ENCODE measurements around the gene ST3GAL4. TPM values are rescaled to one million over a fixed set of nuclear protein-coding genes. Genes with fewer than 3 reads are reported as not detected.
"Not testable (repeated sequence)": the region's sequence is repeated elsewhere in the genome, so short reads cannot be mapped to it uniquely, and the experiment has no call there.

Gene ST3GAL4
- total RNA-seq, 1 experiment from 2014 or later, result 39.6 TPM

GRCh38 chr11:126358763-126359160 lies 3.3 kb downstream of the ST3GAL4 start:
- Histone ChIP-seq H3K36me3 (no peaks in the 10 kb centered on the region), H3K27me3 (no peaks in the 10 kb centered on the region), H3K27ac (no peak overlapping the region), H3K4me1 (peaks cover 9% of the 10 kb centered on the region; the same call in 1 of the 2 replicates), H3K9me3 (replicated peaks) (no peaks in the 10 kb centered on the region), H3K4me3 (no peak overlapping the region)
- no peak for DNase-seq

- Histone ChIP-seq H3K27ac (no peak overlapping the region), H3K27me3 (no peaks in the 10 kb centered on the region), H3K36me3 (no peaks in the 10 kb centered on the region), H3K9me3 (replicated peaks) (no peaks in the 10 kb centered on the region), H3K4me3 (no peak overlapping the region), H3K4me1 (peaks cover 11% of the 10 kb centered on the region; the same call in 1 of the 2 replicates)
- no peak for DNase-seq
These were observed 4.1 kb downstream of the ST3GAL4 start for GRCh38 chr11:126359431-126360048.

- H3K36me3 ChIP-seq, result no peaks in the 10 kb centered on the region
- peaks cover 11% of the 10 kb centered on the region; the same call in 1 of the 2 replicates for H3K4me1 ChIP-seq
- H3K4me3 ChIP-seq, result no peak overlapping the region
- no peak for DNase-seq
- H3K27ac ChIP-seq, result no peak overlapping the region
- no peaks in the 10 kb centered on the region for H3K27me3 ChIP-seq
- H3K9me3 ChIP-seq (replicated peaks), result no peaks in the 10 kb centered on the region
These were observed 4.6 kb downstream of the ST3GAL4 start for GRCh38 chr11:126360049-126360446.

GRCh38 chr11:126361400-126361799 lies 5.9 kb downstream of the ST3GAL4 start:
- H3K36me3 ChIP-seq, result no peaks in the 10 kb centered on the region
- peaks cover 11% of the 10 kb centered on the region; the same call in 1 of the 2 replicates for H3K4me1 ChIP-seq
- no peak overlapping the region for H3K27ac ChIP-seq
- no peak overlapping the region for H3K4me3 ChIP-seq
- H3K27me3 ChIP-seq, result no peaks in the 10 kb centered on the region
- DNase-seq, result no peak
- no peaks in the 10 kb centered on the region for H3K9me3 ChIP-seq (replicated peaks)

- H3K36me3 ChIP-seq, result no peaks in the 10 kb centered on the region
- no peak overlapping the region for H3K4me3 ChIP-seq
- peak overlapping the region; percentile 66 for H3K27ac ChIP-seq
- H3K27me3 ChIP-seq, result no peaks in the 10 kb centered on the region
- H3K9me3 ChIP-seq (replicated peaks), result no peaks in the 10 kb centered on the region
- no peak for DNase-seq
- peaks cover 8% of the 10 kb centered on the region; the same call in 1 of the 2 replicates for H3K4me1 ChIP-seq
These were observed 7.6 kb downstream of the ST3GAL4 start for GRCh38 chr11:126362879-126363655.

GRCh38 chr11:126363706-126364248 lies 8.3 kb downstream of the ST3GAL4 start:
- no peak overlapping the region for H3K4me3 ChIP-seq
- DNase-seq, result peak; percentile 60 to 75
- no peaks in the 10 kb centered on the region for H3K27me3 ChIP-seq
- peaks cover 8% of the 10 kb centered on the region; the same call in 1 of the 2 replicates for H3K4me1 ChIP-seq
- H3K36me3 ChIP-seq, result no peaks in the 10 kb centered on the region
- H3K9me3 ChIP-seq (replicated peaks), result no peaks in the 10 kb centered on the region
- H3K27ac ChIP-seq, result peak overlapping the region; percentile 66

GRCh38 chr11:126364735-126365134 lies 9.2 kb downstream of the ST3GAL4 start:
- H3K4me1 ChIP-seq; H3K4me3 ChIP-seq; H3K36me3 ChIP-seq; DNase-seq; H3K27ac ChIP-seq; H3K27me3 ChIP-seq; H3K9me3 ChIP-seq (replicated peaks): not testable (repeated sequence)

- H3K27ac ChIP-seq; H3K4me1 ChIP-seq; H3K9me3 ChIP-seq (replicated peaks); H3K27me3 ChIP-seq; H3K4me3 ChIP-seq; H3K36me3 ChIP-seq; DNase-seq: not testable (repeated sequence)
These were observed 10.0 kb downstream of the ST3GAL4 start for GRCh38 chr11:126365508-126365907.

GRCh38 chr11:126366064-126366822 lies 10.8 kb downstream of the ST3GAL4 start:
- Histone ChIP-seq H3K36me3 (no peaks in the 10 kb centered on the region), H3K4me1 (peaks cover 8% of the 10 kb centered on the region; the same call in 1 of the 2 replicates), H3K27ac (no peak overlapping the region), H3K9me3 (replicated peaks) (no peaks in the 10 kb centered on the region), H3K27me3 (no peaks in the 10 kb centered on the region), H3K4me3 (no peak overlapping the region)
- DNase-seq, result no peak

- not testable (repeated sequence) for H3K4me1 ChIP-seq; H3K4me3 ChIP-seq; H3K27ac ChIP-seq; H3K27me3 ChIP-seq; H3K9me3 ChIP-seq (replicated peaks); DNase-seq; H3K36me3 ChIP-seq
These were observed 11.6 kb downstream of the ST3GAL4 start for GRCh38 chr11:126366823-126367654.

GRCh38 chr11:126367806-126368205 lies 12.3 kb downstream of the ST3GAL4 start:
- not testable (repeated sequence) for H3K27me3 ChIP-seq; H3K27ac ChIP-seq; H3K36me3 ChIP-seq; H3K4me1 ChIP-seq; H3K9me3 ChIP-seq (replicated peaks); DNase-seq; H3K4me3 ChIP-seq

GRCh38 chr11:126368336-126369119 lies 13.0 kb downstream of the ST3GAL4 start:
- H3K4me1 ChIP-seq; H3K27ac ChIP-seq; H3K36me3 ChIP-seq; H3K4me3 ChIP-seq; H3K27me3 ChIP-seq; H3K9me3 ChIP-seq (replicated peaks); DNase-seq: not testable (repeated sequence)

GRCh38 chr11:126370016-126370415 lies 14.5 kb downstream of the ST3GAL4 start:
- H3K36me3 ChIP-seq, result no peaks in the 10 kb centered on the region
- no peaks in the 10 kb centered on the region for H3K27me3 ChIP-seq
- H3K9me3 ChIP-seq (replicated peaks), result no peaks in the 10 kb centered on the region
- no peak overlapping the region for H3K27ac ChIP-seq
- no peak for DNase-seq
- H3K4me1 ChIP-seq, result no peaks in the 10 kb centered on the region
- no peak overlapping the region for H3K4me3 ChIP-seq

All from SJCRH30 (cell line).